Thymus (tissue), 11 donors: Measurements from ENCODE around the gene KRTDAP. TPM values are rescaled to one million over a fixed set of nuclear protein-coding genes. Genes with fewer than 3 reads are reported as not detected.

ENCODE experiments used
- DNase-seq, 9 donors: peaks; one replicate each; pipeline ENCODE4 v3.0.0-alpha.2; 2013; ENCODE audit warnings: low spot score in 9 of 9, low read depth in 6 of 9, missing footprints in 1 of 9
- H3K27ac ChIP-seq, 2 donors: one replicate each; pipeline ENCODE4 v1.5.1; 2013; ENCODE audit warnings: control low read depth in 1 of 2, low read depth in 1 of 2, low read length in 1 of 2, mild to moderate bottlenecking in 1 of 2, moderate library complexity in 1 of 2
- H3K27me3 ChIP-seq, 2 donors: one replicate each; pipeline ENCODE4 v1.5.1; 2013; ENCODE audit warnings: low read length in 1 of 2; ENCODE audit not compliant: control insufficient read depth in 2 of 2, insufficient read depth in 1 of 2
- H3K36me3 ChIP-seq, 2 donors: one replicate each; pipeline ENCODE4 v1.5.1; 2013; ENCODE audit warnings: low read length in 1 of 2, mild to moderate bottlenecking in 1 of 2, moderate library complexity in 1 of 2; ENCODE audit not compliant: control insufficient read depth in 2 of 2, insufficient read depth in 2 of 2
- H3K4me1 ChIP-seq, 2 donors: one replicate each; pipeline ENCODE4 v1.5.1; 2013; ENCODE audit warnings: low read length in 2 of 2; ENCODE audit not compliant: control insufficient read depth in 2 of 2, insufficient read depth in 2 of 2
- H3K4me3 ChIP-seq, 2 donors: one replicate each; pipeline ENCODE4 v1.5.1; 2013; ENCODE audit warnings: low read length in 2 of 2, control low read depth in 1 of 2, mild to moderate bottlenecking in 1 of 2
- H3K9me3 ChIP-seq, 2 donors: one replicate each; pipeline ENCODE4 v1.5.1; 2013; ENCODE audit warnings: low read length in 1 of 2, mild to moderate bottlenecking in 1 of 2; ENCODE audit not compliant: control insufficient read depth in 2 of 2, insufficient read depth in 1 of 2
- WGBS: extraction: QIAGEN DNeasy Blood & Tissue Kit; methylation state at CpG from one replicate; pipeline ENCODE4 v1.1.7; 2013; 5-methylcytosine and 5-hydroxymethylcytosine counted together
- polyA plus RNA-seq: library from polyadenylated mRNA; stranded (reverse); fragments of 200-250 nt; gene quantifications from one replicate; pipeline ENCODE4 v1.2.3, GENCODE V29; 2013
- total RNA-seq: library from RNA; stranded (reverse); fragments of 120-200 nt; gene quantifications from one replicate; pipeline ENCODE4 v1.2.4, GENCODE V29; 2013
- donor health status: healthy.

KRTDAP gene
- total and polyA plus RNA-seq, 2 donors, result 7.9 to 523 TPM

DNA sequence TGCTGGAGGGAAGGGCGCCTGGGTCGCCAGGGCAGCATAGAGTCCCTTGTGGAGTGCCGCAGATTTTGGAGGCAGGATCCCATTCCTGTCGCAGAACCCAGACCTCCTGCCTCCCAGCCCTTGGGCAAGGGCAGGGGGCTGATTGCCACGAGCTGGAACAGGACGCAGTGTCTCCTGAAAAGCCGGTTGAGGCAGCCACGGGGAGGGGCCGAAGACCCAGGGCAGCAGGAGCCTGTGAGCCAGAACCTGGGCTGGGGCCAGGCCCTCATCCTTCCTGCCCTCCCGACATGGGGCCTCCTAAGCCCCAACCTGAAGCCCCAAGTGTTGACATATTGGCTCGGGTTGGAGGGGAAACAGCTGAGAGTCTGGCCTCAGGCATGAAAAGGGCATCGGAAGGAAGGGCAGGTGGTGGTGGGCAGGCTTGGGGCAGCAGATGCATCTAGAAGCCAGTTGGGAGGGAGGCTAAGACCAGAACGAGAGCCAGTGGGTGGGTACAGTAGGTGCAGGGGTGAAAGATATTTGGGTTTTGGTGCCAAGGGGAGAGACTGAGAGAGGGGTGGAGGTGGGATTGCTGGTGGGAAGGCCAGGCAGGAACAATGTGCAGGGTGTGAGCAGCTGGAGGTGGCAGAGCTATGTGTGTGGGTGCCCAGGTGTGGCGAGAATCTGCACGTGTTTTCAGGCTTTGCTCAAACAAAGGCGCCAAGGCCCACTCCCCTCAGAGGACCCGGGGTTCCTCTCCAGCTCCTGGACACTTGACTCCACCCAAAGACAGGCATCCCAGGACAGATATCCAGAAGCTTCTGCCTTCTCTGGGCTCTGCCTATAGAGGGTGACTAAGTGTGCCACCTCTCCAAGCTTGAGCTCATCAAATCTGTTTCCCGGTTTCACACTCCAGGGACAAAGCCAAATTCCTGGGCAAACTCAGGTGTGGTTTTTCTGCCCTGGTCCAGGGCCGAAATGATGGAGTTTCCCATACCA, 39.3 kb upstream of the KRTDAP start:
- WGBS, result 39% methylated on average over 19 of the region's 19 CpGs
- Histone ChIP-seq H3K9me3 (no peaks in the 10 kb centered on the region), H3K4me3 (no peak overlapping the region), H3K27ac (no peak overlapping the region), H3K36me3 (no peaks in the 10 kb centered on the region), H3K4me1 (peaks cover 6 to 9% of the 10 kb centered on the region in 2 donors), H3K27me3 (peaks cover 0 to 58% of the 10 kb centered on the region in 2 donors)
- DNase-seq, result no peak

DNA sequence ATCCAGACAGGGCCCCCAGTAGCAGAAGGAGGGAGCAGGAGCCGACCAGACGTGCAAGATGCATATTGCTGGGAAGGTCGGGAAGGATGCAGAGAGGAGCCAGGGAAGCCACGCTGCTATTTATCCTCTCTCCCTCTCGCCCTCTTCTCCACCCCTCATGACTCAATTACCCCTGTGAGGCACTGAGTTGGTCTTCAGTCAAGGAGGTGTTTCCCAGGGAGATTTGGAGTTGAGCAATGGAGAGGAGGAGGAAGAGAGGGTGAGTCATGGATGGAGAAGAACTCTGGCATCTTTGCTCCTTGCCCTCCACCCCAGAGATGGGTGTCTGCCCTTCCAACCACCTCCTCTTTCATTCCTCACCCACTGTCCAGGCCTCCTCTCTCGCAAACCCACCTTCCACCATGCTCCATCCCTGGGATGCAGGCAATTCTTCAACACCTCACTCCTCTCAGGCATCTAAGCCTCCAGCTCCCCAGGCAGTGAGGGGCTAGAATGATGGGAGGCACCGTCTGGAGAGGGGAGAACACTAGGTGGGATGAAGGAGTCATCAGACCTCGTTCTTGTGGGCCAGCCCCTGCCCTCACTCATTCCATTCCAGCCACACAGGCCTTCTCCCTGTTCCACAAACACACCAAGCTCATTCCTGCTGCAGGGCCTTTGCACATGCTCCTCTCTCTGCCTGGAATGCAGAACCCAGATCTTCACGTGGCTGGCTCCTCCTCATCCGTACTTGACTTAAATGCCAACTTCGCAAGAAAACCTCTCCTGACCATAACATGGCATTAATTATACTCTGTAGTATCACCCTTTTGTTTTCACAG, 38.2 kb upstream of the KRTDAP start, which contains the start of gene SBSN:
Gene SBSN, minus strand, starts transcription at position 94 of the 821 bp plus-strand sequence. Its CDS starts 30 bp downstream, at position 64.
- no peaks in the 10 kb centered on the region for H3K9me3 ChIP-seq
- WGBS, result 92% methylated on average over 11 of the region's 11 CpGs
- peaks cover 0 to 55% of the 10 kb centered on the region in 2 donors for H3K27me3 ChIP-seq
- no peaks in the 10 kb centered on the region for H3K36me3 ChIP-seq
- peaks cover 0 to 1% of the 10 kb centered on the region in 2 donors for H3K4me1 ChIP-seq
- no peak within 1 kb of the TSS for H3K4me3 ChIP-seq
- no peak within 1 kb of the TSS for H3K27ac ChIP-seq
- DNase-seq, result no peak

DNA sequence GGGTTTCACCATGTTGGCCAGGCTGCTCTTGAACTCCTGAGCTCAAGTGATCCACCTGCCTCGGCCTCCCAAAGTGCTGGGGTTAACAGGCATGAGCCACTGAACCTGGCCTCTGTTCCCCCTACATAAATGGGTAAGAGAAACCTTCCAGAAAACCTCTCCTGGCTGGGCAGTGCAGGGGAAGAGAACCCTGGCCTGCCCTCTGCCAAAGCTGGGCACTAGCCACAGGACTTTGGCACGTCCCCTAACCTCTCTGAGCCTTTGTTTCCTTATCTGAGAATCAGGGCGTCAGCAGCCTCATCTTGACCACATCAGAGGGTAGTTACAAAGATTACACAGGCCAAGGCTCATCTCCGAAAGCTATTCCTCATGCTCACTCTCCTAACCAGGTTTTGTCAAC, 35.6 kb upstream of the KRTDAP start:
- Histone ChIP-seq H3K4me1 (no peaks in the 10 kb centered on the region), H3K27ac (no peak overlapping the region), H3K36me3 (no peaks in the 10 kb centered on the region), H3K9me3 (no peaks in the 10 kb centered on the region), H3K27me3 (peaks cover 0 to 37% of the 10 kb centered on the region in 2 donors), H3K4me3 (no peak overlapping the region)
- WGBS, result 91% methylated on average over 4 of the region's 4 CpGs
- no peak for DNase-seq

DNA sequence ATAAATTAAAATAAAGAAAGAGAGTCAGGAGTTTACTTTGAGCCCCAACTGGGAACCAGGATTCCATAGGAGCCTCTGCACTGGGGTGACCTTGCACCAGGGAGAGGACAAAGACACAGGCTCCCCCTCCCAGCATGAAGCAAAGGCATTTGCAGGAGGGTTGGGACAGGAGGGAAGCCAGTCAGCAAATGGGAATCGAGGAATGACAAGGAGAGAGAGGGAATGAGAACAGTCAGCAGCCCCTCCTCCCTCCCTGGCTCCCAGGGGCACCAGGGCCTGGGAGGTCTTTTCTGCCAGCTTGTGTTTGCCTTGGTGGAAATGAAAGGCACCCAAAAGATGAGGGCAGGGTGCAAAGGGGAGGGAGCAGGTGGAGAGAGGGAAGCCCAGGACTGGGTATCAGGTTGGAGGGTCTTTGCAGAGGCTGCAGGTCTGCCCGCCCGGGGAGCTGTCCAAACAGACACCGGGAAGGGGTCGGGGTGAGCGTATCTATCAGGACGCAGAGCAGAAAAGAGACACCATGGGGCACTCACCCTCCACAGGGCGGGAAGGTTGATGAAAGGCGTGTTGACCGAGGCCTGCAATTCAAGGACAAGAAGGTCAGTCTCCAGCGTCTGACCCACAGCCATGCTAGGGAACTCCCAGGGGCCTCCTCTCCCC, 34.0 kb upstream of the KRTDAP start:
- no peak overlapping the region for H3K27ac ChIP-seq
- no peak for DNase-seq
- no peaks in the 10 kb centered on the region for H3K9me3 ChIP-seq
- H3K36me3 ChIP-seq, result no peaks in the 10 kb centered on the region
- WGBS, result 83% methylated on average over 11 of the region's 11 CpGs
- H3K4me3 ChIP-seq, result no peak overlapping the region
- H3K4me1 ChIP-seq, result no peaks in the 10 kb centered on the region
- peaks cover 0 to 27% of the 10 kb centered on the region in 2 donors for H3K27me3 ChIP-seq

DNA sequence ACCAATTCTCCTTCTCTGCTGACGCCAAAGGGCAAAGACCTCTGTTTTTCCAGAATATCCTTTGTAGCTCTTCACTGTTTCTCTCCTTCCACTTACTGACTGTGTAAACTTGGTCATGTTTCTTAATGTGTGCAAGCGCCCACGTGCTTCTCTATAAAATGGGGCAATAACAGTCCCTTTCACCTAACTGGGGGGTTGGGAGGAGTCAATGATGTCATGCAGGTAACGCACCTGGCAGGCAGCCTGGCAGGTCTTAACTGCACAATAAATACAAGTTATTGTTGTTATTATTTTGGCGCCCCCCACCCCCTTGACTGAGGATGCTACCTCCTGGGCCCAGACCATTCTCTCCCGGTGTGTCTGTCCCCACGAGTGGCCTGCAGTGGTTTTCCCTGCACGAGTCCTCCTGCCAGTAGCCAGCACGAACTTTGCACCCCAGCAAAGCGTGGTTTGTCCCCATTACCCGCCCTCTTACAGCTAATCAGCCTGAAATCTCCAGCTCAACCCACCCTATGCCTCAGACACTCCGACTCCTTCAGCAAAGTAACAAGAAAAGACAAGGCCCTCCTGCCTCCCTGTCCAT, 32.6 kb upstream of the KRTDAP start:
- DNase-seq, result no peak

DNA sequence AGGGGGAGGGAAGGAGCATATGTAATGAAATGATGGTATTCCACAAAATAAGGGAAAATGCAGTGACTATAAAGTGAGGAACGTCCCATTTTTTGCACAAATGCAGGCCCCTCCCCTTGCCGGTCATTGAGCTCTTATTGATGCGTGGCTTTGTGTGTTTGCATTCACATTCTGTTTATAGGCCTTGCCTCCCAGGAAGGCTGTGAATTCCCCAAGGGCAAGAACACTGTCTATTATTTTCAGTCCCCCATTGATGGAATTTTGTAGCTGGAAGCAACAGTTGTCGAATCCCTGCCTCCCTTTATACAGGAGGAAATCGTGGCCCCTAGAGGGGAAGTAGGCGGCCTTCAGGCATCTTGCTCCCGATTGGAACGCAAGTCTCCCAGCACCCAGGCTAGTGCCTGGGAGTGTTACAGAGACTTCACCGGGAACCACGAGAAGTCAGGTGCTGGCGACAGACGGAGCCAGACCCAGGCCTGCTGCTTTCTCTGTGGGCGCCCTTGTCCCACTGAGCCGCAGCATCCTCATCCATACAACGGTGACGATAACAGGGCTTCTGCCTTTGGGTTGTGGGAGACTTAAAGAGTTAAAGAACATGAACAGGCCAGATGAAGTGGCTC, 31.0 kb upstream of the KRTDAP start:
- Histone ChIP-seq H3K4me3 (no peak overlapping the region), H3K9me3 (no peaks in the 10 kb centered on the region), H3K27me3 (peaks cover 0 to 18% of the 10 kb centered on the region in 2 donors), H3K4me1 (no peaks in the 10 kb centered on the region), H3K36me3 (no peaks in the 10 kb centered on the region), H3K27ac (no peak overlapping the region)
- no peak for DNase-seq
- 88% methylated on average over 16 of the region's 16 CpGs for WGBS

More for the DNA sequence above, 32.6 kb upstream of the KRTDAP start:
- Histone ChIP-seq H3K27me3 (peaks cover 0 to 19% of the 10 kb centered on the region in 2 donors), H3K27ac (no peak overlapping the region), H3K36me3 (no peaks in the 10 kb centered on the region), H3K9me3 (no peaks in the 10 kb centered on the region), H3K4me1 (no peaks in the 10 kb centered on the region), H3K4me3 (no peak overlapping the region)
- 93% methylated on average over 12 of the region's 12 CpGs for WGBS

DNA sequence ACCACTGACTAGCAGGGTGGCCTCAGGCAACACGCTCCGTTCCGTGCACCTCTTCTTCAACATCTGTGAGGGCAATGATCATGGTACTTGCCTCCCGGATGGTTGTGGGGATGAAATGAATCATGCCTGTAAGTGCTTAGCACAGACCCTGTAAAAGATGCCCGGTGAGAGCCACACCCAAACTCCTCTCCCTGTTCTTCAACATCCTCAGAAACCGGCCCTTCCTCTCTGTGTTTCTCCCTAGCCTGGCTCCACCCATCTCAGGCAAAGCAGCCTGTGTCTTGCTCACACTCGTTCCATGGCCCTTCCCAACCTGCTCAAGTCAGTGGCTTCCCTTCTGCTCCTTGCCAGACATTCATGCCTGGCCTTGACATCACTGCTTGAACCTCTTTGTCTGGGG, 29.0 kb upstream of the KRTDAP start:
- no peak overlapping the region for H3K27ac ChIP-seq
- no peak overlapping the region for H3K4me3 ChIP-seq
- no peak for DNase-seq
- no peaks in the 10 kb centered on the region for H3K4me1 ChIP-seq
- H3K9me3 ChIP-seq, result no peaks in the 10 kb centered on the region
- no peaks in the 10 kb centered on the region for H3K36me3 ChIP-seq
- WGBS, result 84% methylated on average over 7 of the region's 7 CpGs
- H3K27me3 ChIP-seq, result peaks cover 0 to 11% of the 10 kb centered on the region in 2 donors

DNA sequence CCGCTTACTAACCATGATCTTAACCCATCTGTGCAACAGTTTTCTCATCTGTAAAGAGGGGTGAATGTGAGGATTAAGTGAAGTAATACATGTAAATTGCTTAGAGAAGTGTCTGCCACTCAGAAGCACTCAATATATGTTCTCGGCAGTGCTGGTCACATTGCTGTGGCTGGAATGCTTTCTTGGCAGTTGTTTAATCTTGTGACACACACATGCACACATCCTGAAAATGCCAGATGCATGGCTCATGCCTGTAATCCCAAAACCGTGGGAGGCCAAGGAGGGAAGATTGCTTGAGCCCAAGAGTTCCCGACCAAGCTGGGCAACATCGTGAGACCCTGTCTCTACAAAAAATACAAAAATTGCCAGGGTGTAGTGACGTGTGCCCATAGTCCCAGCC, 28.0 kb upstream of the KRTDAP start:
- H3K9me3 ChIP-seq, result no peaks in the 10 kb centered on the region
- no peak for DNase-seq
- no peak overlapping the region for H3K27ac ChIP-seq
- H3K27me3 ChIP-seq, result peaks cover 0 to 14% of the 10 kb centered on the region in 2 donors
- no peaks in the 10 kb centered on the region for H3K36me3 ChIP-seq
- H3K4me3 ChIP-seq, result no peak overlapping the region
- 93% methylated on average over 6 of the region's 6 CpGs for WGBS
- H3K4me1 ChIP-seq, result no peaks in the 10 kb centered on the region
